ENCODE results near the gene FBXW8.

Gene FBXW8

GRCh38 chr12:117025481-117026151, 114.9 kb downstream of the FBXW8 start:
- DNase-seq: peak; percentile 31

GRCh38 chr12:117026343-117026742, 115.6 kb downstream of the FBXW8 start:
- DNase-seq: no peak

GRCh38 chr12:117026921-117027250, 116.1 kb downstream of the FBXW8 start:
- DNase-seq: no peak

- no peak for DNase-seq
These were observed 116.7 kb downstream of the FBXW8 start for GRCh38 chr12:117027251-117028086.

- DNase-seq: no peak
These were observed 117.5 kb downstream of the FBXW8 start for GRCh38 chr12:117028254-117028653.

- DNase-seq: no peak
These were observed 119.6 kb downstream of the FBXW8 start for GRCh38 chr12:117030187-117030900.

GRCh38 chr12:117031843-117032592, 121.3 kb downstream of the FBXW8 start:
- DNase-seq: no peak

- no peak for DNase-seq
These were observed 122.0 kb downstream of the FBXW8 start for GRCh38 chr12:117032593-117033381.

GRCh38 chr12:117033382-117034221, 122.9 kb downstream of the FBXW8 start:
- no peak for DNase-seq

- DNase-seq: no peak
These were observed 123.5 kb downstream of the FBXW8 start for GRCh38 chr12:117034249-117034648.

- DNase-seq: no peak
These were observed 124.0 kb downstream of the FBXW8 start for GRCh38 chr12:117034701-117035151.

GRCh38 chr12:117035287-117035686, 124.5 kb downstream of the FBXW8 start:
- no peak for DNase-seq

GRCh38 chr12:117036046-117036445, 125.3 kb downstream of the FBXW8 start:
- no peak for DNase-seq

- no peak for DNase-seq
These were observed 125.8 kb downstream of the FBXW8 start for GRCh38 chr12:117036547-117036946.

GRCh38 chr12:117037289-117038022, 126.7 kb downstream of the FBXW8 start:
- DNase-seq: no peak

GRCh38 chr12:117038023-117038680, 127.4 kb downstream of the FBXW8 start:
- no peak for DNase-seq

GRCh38 chr12:117038919-117039318, 128.2 kb downstream of the FBXW8 start:
- no peak for DNase-seq

- DNase-seq: no peak
These were observed 129.2 kb downstream of the FBXW8 start for GRCh38 chr12:117039891-117040309.

GRCh38 chr12:117040496-117040895, 129.7 kb downstream of the FBXW8 start:
- no peak for DNase-seq

GRCh38 chr12:117041798-117042170, 131.0 kb downstream of the FBXW8 start:
- DNase-seq: no peak

All from stimulated activated CD4-positive, alpha-beta T cell treated with anti-CD3 and anti-CD28 coated beads, Interleukin-12 subunit alpha, Interleukin-12 subunit beta, amount 100 ng/mL, for 4 hours (primary cell).